Neural progenitor cell (in vitro differentiated cells): Measurements from ENCODE around the gene MINDY4B. TPM values are rescaled to one million over a fixed set of nuclear protein-coding genes. Genes with fewer than 3 reads are reported as not detected.

Source experiments
- DNase-seq: peaks from one replicate; pipeline ENCODE4 v3.0.0-alpha.2; 2016; ENCODE audit warnings: low spot score
- H2AFZ ChIP-seq: fragments of 200-600 bp; sonication (generic); replicated peaks from 2 replicates; pipeline ENCODE4 v1.6.1; 2016; ENCODE audit warnings: antibody characterized with exemption
- H3F3A ChIP-seq: fragments of 200-600 bp; sonication (generic); 2 replicates; pipeline ENCODE4 v1.6.1; 2016; ENCODE audit warnings: antibody characterized with exemption, low read depth
- H3K27ac ChIP-seq: fragments of 200-600 bp; sonication (generic); 2 replicates; pipeline ENCODE4 v1.5.1; 2016; ENCODE audit warnings: mild to moderate bottlenecking
- H3K27me3 ChIP-seq: fragments of 200-600 bp; sonication (generic); 2 replicates; pipeline ENCODE4 v1.6.1; 2016; ENCODE audit warnings: mild to moderate bottlenecking, moderate library complexity
- H3K36me3 ChIP-seq: fragments of 200-600 bp; sonication (generic); 2 replicates; pipeline ENCODE4 v1.5.1; 2016
- H3K4me1 ChIP-seq: fragments of 200-600 bp; sonication (generic); 2 replicates; pipeline ENCODE4 v1.6.1; 2016; ENCODE audit warnings: mixed run types
- H3K4me2 ChIP-seq: fragments of 200-600 bp; sonication (generic); 2 replicates; pipeline ENCODE4 v1.6.1; 2016
- H3K4me3 ChIP-seq: fragments of 200-600 bp; sonication (generic); 2 replicates; pipeline ENCODE4 v1.5.1; 2016
- H3K79me2 ChIP-seq: fragments of 200-600 bp; sonication (generic); 2 replicates; pipeline ENCODE4 v1.6.1; 2016; ENCODE audit warnings: low read depth
- H3K9ac ChIP-seq: fragments of 200-600 bp; sonication (generic); 2 replicates; pipeline ENCODE4 v1.6.1; 2016
- H3K9me3 ChIP-seq: fragments of 200-600 bp; sonication (generic); 2 replicates; pipeline ENCODE4 v1.5.1; 2016; ENCODE audit warnings: low read depth
- H4K20me1 ChIP-seq: fragments of 200-600 bp; sonication (generic); 2 replicates; pipeline ENCODE4 v1.6.1; 2016; ENCODE audit warnings: low read depth
- H3K27ac Mint-ChIP-seq: 3 replicates; pipeline ENCODE4 v1.8.0; 2021; ENCODE audit warnings: mixed read lengths
- H3K27me3 Mint-ChIP-seq: 2 replicates; pipeline ENCODE4 v1.8.0; 2022; ENCODE audit warnings: low read depth, mild to moderate bottlenecking, inconsistent platforms, moderate library complexity, mixed read lengths; ENCODE audit not compliant: insufficient read depth
- H3K36me3 Mint-ChIP-seq: 3 replicates; pipeline ENCODE4 v1.8.0; 2021; ENCODE audit warnings: mixed read lengths
- H3K4me1 Mint-ChIP-seq: 3 replicates; pipeline ENCODE4 v1.8.0; 2021; ENCODE audit warnings: mixed read lengths
- H3K4me3 Mint-ChIP-seq: 3 replicates; pipeline ENCODE4 v1.8.0; 2021; ENCODE audit warnings: mild to moderate bottlenecking, moderate library complexity, mixed read lengths
- H3K9me3 Mint-ChIP-seq: 3 replicates; pipeline ENCODE4 v1.8.0; 2020; ENCODE audit warnings: mixed read lengths
- CTCF ChIP-seq: fragments of 200-600 bp; sonication (generic); IDR thresholded peaks from 2 replicates; pipeline ENCODE4 v1.5.1; 2017; ENCODE audit warnings: antibody characterized with exemption, mild to moderate bottlenecking
- EZH2 ChIP-seq: fragments of 200-600 bp; sonication (generic); IDR thresholded peaks from 2 replicates; pipeline ENCODE4 v1.6.1; 2017; ENCODE audit warnings: antibody characterized with exemption, mild to moderate bottlenecking, moderate library complexity
- EZH2phosphoT487 ChIP-seq: fragments of 200-600 bp; sonication (generic); IDR thresholded peaks from 2 replicates; pipeline ENCODE4 v1.6.1; 2017; ENCODE audit warnings: antibody characterized with exemption
- total RNA-seq: library from RNA; depleted of rRNA; stranded (reverse); fragments of >200 nt; gene quantifications from 2 replicates; pipeline ENCODE4 v1.2.3, GENCODE V29; 2015; ENCODE audit warnings: low replicate concordance

Gene MINDY4B
- total RNA-seq, 1 donor from 2014 or later, result not detected

DNA sequence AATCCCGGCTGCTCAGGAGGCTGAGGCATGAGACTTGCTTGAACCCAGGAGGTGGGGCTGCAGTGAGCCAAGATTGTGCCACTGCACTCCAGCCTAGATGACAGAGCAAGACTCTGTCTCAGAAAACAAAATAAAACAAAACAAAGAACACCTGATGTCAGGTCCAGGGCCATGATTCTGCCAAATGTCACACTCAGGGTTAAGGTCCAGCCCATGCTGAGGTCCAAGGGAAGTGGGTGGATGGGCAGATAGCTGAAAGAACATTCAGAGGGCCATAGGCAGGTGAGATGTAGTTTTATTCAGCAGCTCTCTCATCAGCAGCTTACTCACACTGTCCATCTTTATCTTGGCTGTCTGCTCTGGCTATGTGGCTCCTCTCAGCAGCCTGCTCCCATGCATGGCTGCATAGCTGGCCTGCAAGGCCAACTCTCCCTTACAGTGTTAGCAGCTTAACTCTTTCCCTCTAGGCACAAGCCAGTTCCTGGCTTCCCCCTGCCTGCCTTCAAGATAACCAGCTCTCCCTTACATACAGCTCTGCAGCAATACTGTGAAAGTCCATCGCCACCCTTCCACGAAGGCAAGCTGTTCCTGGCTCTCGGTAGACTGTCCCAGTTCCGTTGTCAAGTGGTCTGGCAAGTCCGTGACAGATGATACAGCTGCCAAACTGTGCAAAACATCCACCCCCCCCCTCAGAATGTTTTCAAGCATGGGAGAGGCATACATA, 79.9 kb downstream of the MINDY4B start:
- Histone ChIP-seq H3K27me3 (no peaks in the 10 kb centered on the region), H3K4me1 (no peaks in the 10 kb centered on the region), H3K9ac (no peak overlapping the region), H3K4me2 (no peak overlapping the region), H4K20me1 (no peaks in the 10 kb centered on the region), H3K27ac (no peak overlapping the region), H3K36me3 (no peaks in the 10 kb centered on the region), H3K4me3 (no peak overlapping the region), H3K79me2 (no peaks in the 10 kb centered on the region), H3K9me3 (no peaks in the 10 kb centered on the region), H3F3A (no peaks in the 10 kb centered on the region), H2AFZ (no peak overlapping the region)
- Mint-ChIP-seq H3K36me3 (no peaks in the 10 kb centered on the region), H3K4me1 (peaks cover 6% of the 10 kb centered on the region), H3K27ac (peak overlapping the region; percentile 69), H3K4me3 (no peak overlapping the region), H3K27me3 (peaks cover 4% of the 10 kb centered on the region), H3K9me3 (peaks cover 6% of the 10 kb centered on the region)
- DNase-seq, result no peak
- TF ChIP-seq CTCF (no peak), EZH2phosphoT487 (no peak), EZH2 (no peak)

GRCh38 chr3:150823277-150823676, 82.0 kb downstream of the MINDY4B start:
- no peaks in the 10 kb centered on the region for H3K79me2 ChIP-seq
- H3K9ac ChIP-seq, result no peak overlapping the region
- TF ChIP-seq CTCF (no peak), EZH2 (no peak), EZH2phosphoT487 (no peak)
- no peaks in the 10 kb centered on the region for H4K20me1 ChIP-seq
- no peak overlapping the region for H3K4me3 ChIP-seq
- H3K36me3 ChIP-seq, result no peaks in the 10 kb centered on the region
- no peak for DNase-seq
- no peaks in the 10 kb centered on the region for H3F3A ChIP-seq
- no peak overlapping the region for H3K4me2 ChIP-seq
- Mint-ChIP-seq H3K4me3 (no peak overlapping the region), H3K36me3 (no peaks in the 10 kb centered on the region), H3K27me3 (peaks cover 4% of the 10 kb centered on the region), H3K4me1 (peaks cover 3% of the 10 kb centered on the region), H3K9me3 (peaks cover 8% of the 10 kb centered on the region), H3K27ac (no peak overlapping the region)
- no peak overlapping the region for H3K27ac ChIP-seq
- H2AFZ ChIP-seq, result no peak overlapping the region
- H3K4me1 ChIP-seq, result no peaks in the 10 kb centered on the region
- H3K27me3 ChIP-seq, result no peaks in the 10 kb centered on the region
- no peaks in the 10 kb centered on the region for H3K9me3 ChIP-seq

- H3K27ac Mint-ChIP-seq, result no peak overlapping the region
- Histone ChIP-seq H3K27ac (no peak overlapping the region), H3K4me1 (no peaks in the 10 kb centered on the region), H3K9me3 (no peaks in the 10 kb centered on the region), H3K4me3 (no peak overlapping the region), H3K79me2 (no peaks in the 10 kb centered on the region), H2AFZ (no peak overlapping the region), H3K4me2 (no peak overlapping the region), H4K20me1 (no peaks in the 10 kb centered on the region), H3F3A (no peaks in the 10 kb centered on the region), H3K27me3 (no peaks in the 10 kb centered on the region), H3K36me3 (no peaks in the 10 kb centered on the region), H3K9ac (no peak overlapping the region)
- no peaks in the 10 kb centered on the region for H3K36me3 Mint-ChIP-seq
- peaks cover 3% of the 10 kb centered on the region for H3K4me1 Mint-ChIP-seq
- H3K27me3 Mint-ChIP-seq, result peaks cover 4% of the 10 kb centered on the region
- no peak for DNase-seq
- TF ChIP-seq EZH2phosphoT487, result no peak
- no peak for TF ChIP-seq EZH2
- TF ChIP-seq CTCF, result no peak
- peaks cover 8% of the 10 kb centered on the region for H3K9me3 Mint-ChIP-seq
- no peak overlapping the region for H3K4me3 Mint-ChIP-seq
Observed at GRCh38 chr3:150822636-150823035, 82.6 kb downstream of the MINDY4B start.

Other genes with a start within 250 kb of the MINDY4B start
- gene ERICH6, start 201.5 kb downstream of the MINDY4B start, total RNA-seq, result 0.28 TPM in 1 of 2 replicates, not detected in the other
- 14.6 TPM in 2 replicates for gene SIAH2, start 142.3 kb downstream of the MINDY4B start, total RNA-seq
- not detected in 2 replicates for gene CLRN1, start 67.3 kb upstream of the MINDY4B start, total RNA-seq
- 14.2 and 16.5 TPM in 2 replicates for gene MED12L, start 180.2 kb upstream of the MINDY4B start, total RNA-seq